ENCODE measurements around the gene F5.

The F5 gene

GRCh38 chr1:169590932-169591331 is 4.7 kb upstream of the F5 start:
- no peak for TF ChIP-seq CTCF (conservative IDR thresholded peaks at IDR 0.05; ENCODE audit: control insufficient read depth, insufficient read depth, low read depth, low read length)
- peak; percentile 41 for DNase-seq (ENCODE audit: low read depth)
- no peak overlapping the region for H3K4me3 ChIP-seq (ENCODE audit: control insufficient read depth, low read depth, low read length)

GRCh38 chr1:169588785-169589485 is 2.7 kb upstream of the F5 start:
- no peak overlapping the region for H3K4me3 ChIP-seq (ENCODE audit: control insufficient read depth, low read depth, low read length)
- no peak for TF ChIP-seq CTCF (conservative IDR thresholded peaks at IDR 0.05; ENCODE audit: control insufficient read depth, insufficient read depth, low read depth, low read length)
- no peak for DNase-seq (ENCODE audit: low read depth)

GRCh38 chr1:169588112-169588511 is 1.8 kb upstream of the F5 start:
- no peak overlapping the region for H3K4me3 ChIP-seq (ENCODE audit: control insufficient read depth, low read depth, low read length)
- no peak for TF ChIP-seq CTCF (conservative IDR thresholded peaks at IDR 0.05; ENCODE audit: control insufficient read depth, insufficient read depth, low read depth, low read length)
- DNase-seq (ENCODE audit: low read depth): no peak

GRCh38 chr1:169586067-169586394 is 250 bp downstream of the F5 start:
- DNase-seq (ENCODE audit: low read depth): no peak
- no peak overlapping the region for H3K4me3 ChIP-seq (ENCODE audit: control insufficient read depth, low read depth, low read length)
- no peak for TF ChIP-seq CTCF (conservative IDR thresholded peaks at IDR 0.05; ENCODE audit: control insufficient read depth, insufficient read depth, low read depth, low read length)

- no peak for DNase-seq (ENCODE audit: low read depth)
- TF ChIP-seq CTCF (conservative IDR thresholded peaks at IDR 0.05; ENCODE audit: control insufficient read depth, insufficient read depth, low read depth, low read length): no peak
- H3K4me3 ChIP-seq (ENCODE audit: control insufficient read depth, low read depth, low read length): no peak overlapping the region
Measured at GRCh38 chr1:169585181-169585580, 1.1 kb downstream of the F5 start.

- TF ChIP-seq CTCF (conservative IDR thresholded peaks at IDR 0.05; ENCODE audit: control insufficient read depth, insufficient read depth, low read depth, low read length): no peak
- H3K4me3 ChIP-seq (ENCODE audit: control insufficient read depth, low read depth, low read length): no peak overlapping the region
- peak; percentile 11 for DNase-seq (ENCODE audit: low read depth)
Measured at GRCh38 chr1:169584483-169585144, 1.7 kb downstream of the F5 start.
